Testis (tissue), 3 donors: ENCODE measurements around the gene MMP11. TPM values are rescaled to one million over a fixed set of nuclear protein-coding genes. Genes with fewer than 3 reads are reported as not detected.

Source experiments
- DNase-seq: peaks from one replicate; pipeline ENCODE4 v3.0.0-alpha.2; 2019
- H3K27ac ChIP-seq, 2 donors: fragments of 200-600 bp; sonication (generic); one replicate each; pipeline ENCODE4 v1.5.1; 2019
- H3K27me3 ChIP-seq: fragments of 200-600 bp; sonication (generic); one replicate; pipeline ENCODE4 v1.5.1; 2019
- H3K36me3 ChIP-seq: fragments of 200-600 bp; sonication (generic); one replicate; pipeline ENCODE4 v1.5.1; 2017; ENCODE audit warnings: low read depth; ENCODE audit errors: missing control alignments
- H3K4me1 ChIP-seq: fragments of 200-600 bp; sonication (generic); one replicate; pipeline ENCODE4 v1.5.1; 2019
- H3K4me3 ChIP-seq, 2 donors: fragments of 200-600 bp; sonication (generic); one replicate each; pipeline ENCODE4 v1.5.1; 2017 to 2019
- H3K9me3 ChIP-seq: fragments of 200-600 bp; sonication (generic); one replicate; pipeline ENCODE4 v1.5.1; 2017
- CTCF ChIP-seq, 3 experiments: fragments of 450-650 bp in 2 of 3; fragments of 200-600 bp in 1 of 3; sonication (generic) in 1 of 3; IDR thresholded peaks; one replicate each; pipeline ENCODE4 v1.5.1; 2016 to 2019; ENCODE audit warnings: antibody characterized with exemption in 3 of 3, mild to moderate bottlenecking in 2 of 3, moderate library complexity in 1 of 3
- POLR2A ChIP-seq: fragments of 450-650 bp; IDR thresholded peaks from one replicate; pipeline ENCODE4 v1.6.1; 2017; ENCODE audit warnings: antibody characterized with exemption, mild to moderate bottlenecking, moderate library complexity
- whole genome bisulfite sequencing, 2 donors: methylation state at CpG; one replicate each; pipeline ENCODE4 v1.1.5; 2018; 5-methylcytosine and 5-hydroxymethylcytosine counted together
- intact Hi-C: fragments of 100-400 bp; cut with DNase I; formaldehyde crosslinking; loops from one replicate; pipeline ENCODE4 v1.15.1; 2023; ENCODE audit warnings: low total_unique reads
- polyA plus RNA-seq: library from polyadenylated mRNA; stranded (reverse); fragments of 350-450 nt; fragmentation: Illumina TruSeq; extraction: RNeasy Lipid Tissue Mini Kit (QIAGEN cat#74804); gene quantifications from one replicate; pipeline ENCODE4 v1.2.3, GENCODE V29; 2014; ENCODE audit warnings: low read depth, low replicate concordance; ENCODE audit not compliant: insufficient read depth
- total RNA-seq, 2 donors: library from RNA; depleted of rRNA; stranded (reverse); fragments of >200 nt; gene quantifications; one replicate each; pipeline ENCODE4 v1.2.3, GENCODE V29; 2016

MMP11 gene
- total and polyA plus RNA-seq, 3 donors from 2014 or later, result 13.6 to 36.1 (median 32.4) TPM

GRCh38 chr22:23806837-23807236 lies 34.2 kb downstream of the MMP11 start:
- H3K4me3 ChIP-seq, result no peak overlapping the region
- TF ChIP-seq CTCF (IDR thresholded peaks at IDR 0.05) (no peak), POLR2A (no peak)
- no peak for DNase-seq
- no peaks in the 10 kb centered on the region for H3K27me3 ChIP-seq
- H3K9me3 ChIP-seq, result no peaks in the 10 kb centered on the region
- no peaks in the 10 kb centered on the region for H3K36me3 ChIP-seq
- WGBS, 2 donors, result 96 to 100% methylated on average over 1 of the region's 1 CpG
- peaks cover 3% of the 10 kb centered on the region for H3K4me1 ChIP-seq
- intact Hi-C loops, result no loop called here
- peak overlapping the region; percentile 25 to 44 for H3K27ac ChIP-seq

- no peak for TF ChIP-seq CTCF (IDR thresholded peaks at IDR 0.05)
- Histone ChIP-seq H3K27me3 (no peaks in the 10 kb centered on the region), H3K36me3 (no peaks in the 10 kb centered on the region), H3K4me3 (no peak overlapping the region), H3K9me3 (no peaks in the 10 kb centered on the region), H3K4me1 (no peaks in the 10 kb centered on the region), H3K27ac (no peak overlapping the region)
- intact Hi-C loops, result no loop called here
- no peak for DNase-seq
- 96 to 98% methylated on average over 4 of the region's 4 CpGs for WGBS, 2 donors
Observed at GRCh38 chr22:23812378-23812777, 39.7 kb downstream of the MMP11 start.

- Histone ChIP-seq H3K4me1 (no peaks in the 10 kb centered on the region), H3K36me3 (no peaks in the 10 kb centered on the region), H3K27me3 (no peaks in the 10 kb centered on the region), H3K4me3 (no peak overlapping the region), H3K27ac (no peak overlapping the region), H3K9me3 (no peaks in the 10 kb centered on the region)
- no peak for DNase-seq
- 72 to 81% methylated on average over 9 to 10 of the region's 10 CpGs for WGBS, 2 donors
- intact Hi-C loops, result no loop called here
- TF ChIP-seq POLR2A (no peak), CTCF (IDR thresholded peaks at IDR 0.05) (no peak)
Observed at GRCh38 chr22:23815541-23816155, 43.0 kb downstream of the MMP11 start.

GRCh38 chr22:23816156-23816976 lies 43.7 kb downstream of the MMP11 start:
- no peaks in the 10 kb centered on the region for H3K36me3 ChIP-seq
- TF ChIP-seq CTCF (IDR thresholded peaks at IDR 0.05) (no peak), POLR2A (no peak)
- no peak overlapping the region for H3K27ac ChIP-seq
- 84 to 92% methylated on average over 7 to 18 of the region's 18 CpGs for WGBS, 2 donors
- no peaks in the 10 kb centered on the region for H3K4me1 ChIP-seq
- no peaks in the 10 kb centered on the region for H3K27me3 ChIP-seq
- no peak overlapping the region for H3K4me3 ChIP-seq
- intact Hi-C loops, result no loop called here
- DNase-seq, result no peak
- no peaks in the 10 kb centered on the region for H3K9me3 ChIP-seq
